Stimulated activated CD4-positive, alpha-beta T cell treated with anti-CD3 and anti-CD28 coated beads, TNF-alpha, amount 100 ng/mL, for 1 hour (primary cell): Measurements from ENCODE around the gene CHN1.

Experiments used
- DNase-seq, 3 donors: peaks; one replicate each; pipeline ENCODE4 v3.0.0-alpha.2; 2020; ENCODE audit warnings: low read depth in 3 of 3, low spot score in 1 of 3

Gene CHN1, protein sequence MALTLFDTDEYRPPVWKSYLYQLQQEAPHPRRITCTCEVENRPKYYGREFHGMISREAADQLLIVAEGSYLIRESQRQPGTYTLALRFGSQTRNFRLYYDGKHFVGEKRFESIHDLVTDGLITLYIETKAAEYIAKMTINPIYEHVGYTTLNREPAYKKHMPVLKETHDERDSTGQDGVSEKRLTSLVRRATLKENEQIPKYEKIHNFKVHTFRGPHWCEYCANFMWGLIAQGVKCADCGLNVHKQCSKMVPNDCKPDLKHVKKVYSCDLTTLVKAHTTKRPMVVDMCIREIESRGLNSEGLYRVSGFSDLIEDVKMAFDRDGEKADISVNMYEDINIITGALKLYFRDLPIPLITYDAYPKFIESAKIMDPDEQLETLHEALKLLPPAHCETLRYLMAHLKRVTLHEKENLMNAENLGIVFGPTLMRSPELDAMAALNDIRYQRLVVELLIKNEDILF

GRCh38 chr2:175004980-175005732, at the start of gene CHN1:
CHN1 (minus strand) TSS chr2:175005381; CDS start chr2:175004912, 469 bp downstream.
- DNase-seq = peak; percentile 10 to 47 (median 25)

DNA sequence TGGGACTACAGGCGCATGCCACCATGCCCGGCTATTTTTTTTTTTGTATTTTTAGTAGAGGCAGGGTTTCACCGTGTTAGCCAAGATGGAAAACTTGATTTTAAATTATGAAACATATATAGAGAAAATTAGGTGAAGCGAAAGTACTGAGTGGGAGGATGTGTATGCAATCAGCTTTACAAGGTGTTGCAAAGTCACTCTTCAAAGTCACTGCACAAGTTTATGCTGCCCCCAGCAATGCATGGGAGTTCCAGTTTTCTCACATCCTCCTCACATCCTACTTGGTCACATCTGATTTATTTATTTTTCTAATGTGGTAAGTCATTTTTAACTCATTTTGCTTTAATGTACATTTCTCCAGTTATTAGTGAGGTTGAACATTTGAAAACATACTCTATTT, 49.2 kb upstream of the CHN1 start:
- no peak for DNase-seq

DNA sequence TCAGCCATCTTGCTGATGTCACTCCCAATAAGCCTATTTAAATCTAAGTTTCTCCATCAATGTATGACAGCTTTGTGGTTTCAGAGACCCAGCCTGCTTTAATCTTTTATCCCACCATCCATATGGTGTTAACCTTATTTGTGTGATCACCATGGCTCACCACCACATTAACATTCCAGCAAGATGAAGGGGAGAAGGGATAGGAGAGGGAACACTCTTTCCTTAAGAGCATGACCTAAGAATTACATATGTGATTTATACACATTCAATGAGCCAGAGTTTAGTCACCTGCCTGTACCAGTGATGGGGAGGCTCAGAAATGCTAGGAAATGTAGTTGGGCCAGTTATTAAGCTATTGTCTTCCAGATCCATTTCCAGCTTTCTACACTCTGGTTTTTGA, 44.5 kb upstream of the CHN1 start:
- no peak for DNase-seq

DNA sequence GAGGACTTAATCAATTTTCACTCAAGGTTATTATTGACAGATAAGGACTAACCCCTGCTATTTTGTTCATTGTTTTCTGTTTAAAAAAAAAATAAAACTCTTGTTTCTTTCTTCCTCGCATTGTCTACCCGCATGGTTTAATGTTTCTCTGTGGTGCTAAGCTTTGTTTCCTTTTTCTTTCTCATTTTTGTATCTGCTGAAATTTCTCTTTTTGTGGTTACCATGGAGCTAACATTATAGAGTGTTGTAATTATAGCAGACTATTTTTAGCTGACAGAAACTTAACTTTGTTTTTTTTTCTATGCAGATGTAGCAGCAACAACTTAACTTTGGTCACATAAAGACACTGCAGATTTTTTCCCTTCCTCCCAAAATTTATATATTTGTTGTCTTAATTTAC, 43.1 kb upstream of the CHN1 start:
- DNase-seq = no peak

DNA sequence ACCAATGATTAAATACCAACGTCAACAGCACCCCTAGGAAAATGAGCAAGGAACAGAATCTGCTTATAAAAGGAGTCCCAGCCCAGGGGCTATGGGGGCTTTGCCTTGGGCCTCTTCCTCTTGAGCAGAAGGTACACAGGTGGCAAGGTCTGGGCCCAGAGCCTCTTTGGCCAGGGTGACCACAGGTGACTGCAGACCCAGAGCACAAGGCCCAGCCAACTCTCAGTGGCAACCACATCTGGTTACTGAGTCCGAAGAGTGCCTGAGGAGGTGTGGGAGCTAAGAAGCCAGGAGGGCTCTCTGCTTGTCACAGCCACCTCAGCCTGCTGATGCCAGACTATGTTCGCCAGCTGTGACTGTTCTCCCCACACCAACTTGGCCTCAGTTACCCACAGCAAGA, 34.3 kb upstream of the CHN1 start:
- no peak for DNase-seq

GRCh38 chr2:175039031-175039430, 33.9 kb upstream of the CHN1 start:
- no peak for DNase-seq

DNA sequence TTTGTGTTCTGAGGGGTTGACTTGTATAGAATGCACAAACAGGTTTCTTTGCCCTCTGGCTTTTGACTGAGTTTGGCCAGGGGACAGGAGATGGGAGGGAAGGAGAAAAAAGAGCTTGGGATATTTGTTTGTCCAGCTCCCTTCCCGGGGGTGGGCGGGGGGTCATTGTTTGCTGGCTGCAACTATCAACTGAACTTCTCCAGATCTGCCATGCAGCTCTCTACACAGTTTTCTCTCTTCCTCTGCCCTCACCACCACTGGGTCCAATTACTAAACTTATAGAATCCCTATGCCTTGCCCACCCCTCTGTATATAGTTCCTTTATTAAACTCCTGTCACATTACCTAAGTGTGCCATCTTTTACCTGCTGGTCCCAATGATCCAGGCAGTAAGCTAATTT, 32.8 kb upstream of the CHN1 start:
- no peak for DNase-seq

GRCh38 chr2:175036582-175037018, 31.4 kb upstream of the CHN1 start:
- DNase-seq = no peak

GRCh38 chr2:175035806-175036205, 30.6 kb upstream of the CHN1 start:
- no peak for DNase-seq

GRCh38 chr2:175034716-175035115, 29.5 kb upstream of the CHN1 start:
- no peak for DNase-seq

DNA sequence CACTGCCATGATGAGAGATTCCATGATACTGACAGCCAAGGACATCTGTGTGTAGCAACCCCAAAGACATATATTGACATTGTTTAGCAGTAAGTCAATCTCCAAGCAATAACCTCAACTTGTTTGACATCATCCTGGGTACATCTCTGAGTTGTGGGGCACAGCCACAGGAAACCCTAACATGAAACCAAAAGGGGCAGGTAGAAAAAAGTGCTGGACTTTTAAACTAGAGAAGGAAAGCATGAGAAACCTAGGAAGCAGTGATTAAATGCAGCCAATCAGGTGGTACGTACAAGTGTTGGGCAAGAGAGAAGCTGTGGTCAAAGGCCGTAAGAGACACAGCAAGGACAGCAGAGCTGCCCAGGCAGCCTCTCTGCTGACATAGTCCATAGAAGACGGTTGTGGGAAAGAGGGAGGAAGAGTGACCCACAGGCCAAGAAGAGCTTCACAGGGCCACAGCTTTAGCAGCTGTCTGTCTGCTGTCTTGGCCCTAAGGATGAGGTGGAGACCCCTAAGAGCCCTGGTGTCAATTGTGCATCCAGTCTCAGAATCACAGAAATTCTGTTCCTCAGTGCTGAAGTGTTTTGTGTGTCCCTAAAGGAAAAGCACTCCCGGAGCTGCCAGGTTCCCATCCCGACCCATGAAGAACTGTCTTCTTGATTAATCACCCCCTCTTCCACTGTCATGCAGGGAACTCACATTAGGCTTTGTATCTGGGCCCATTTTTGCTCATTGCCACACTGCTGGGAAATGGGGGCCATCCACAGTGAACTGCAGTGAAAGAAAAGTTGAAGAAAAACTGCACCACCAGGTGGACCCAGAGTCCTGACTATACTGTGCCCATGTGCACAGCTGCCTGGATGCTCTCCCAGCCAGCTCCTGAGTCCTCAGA, 25.4 kb upstream of the CHN1 start:
- DNase-seq = no peak

GRCh38 chr2:175027755-175028154, 22.6 kb upstream of the CHN1 start:
- DNase-seq = no peak

DNA sequence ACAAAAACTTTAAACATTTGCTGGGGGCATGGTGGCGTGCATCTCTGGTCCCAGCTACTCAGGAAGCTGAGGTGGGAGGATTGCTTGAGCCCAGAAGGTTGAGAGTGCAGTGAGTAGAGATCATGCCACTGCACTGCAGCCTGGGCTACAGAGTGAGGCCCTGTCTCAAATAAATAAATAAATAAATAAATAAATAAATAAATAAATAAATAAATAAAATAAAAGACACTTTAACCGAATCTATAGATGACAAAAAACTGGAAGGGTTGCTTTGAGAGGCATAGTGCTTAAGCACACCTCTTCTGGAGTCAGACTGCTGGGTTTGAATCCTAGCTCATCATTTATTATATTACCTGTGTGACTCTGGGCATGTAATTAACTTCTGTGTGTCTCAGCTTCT, 21.2 kb upstream of the CHN1 start:
- no peak for DNase-seq

- no peak for DNase-seq
Observed at GRCh38 chr2:175025946-175026345, 20.8 kb upstream of the CHN1 start.

DNA sequence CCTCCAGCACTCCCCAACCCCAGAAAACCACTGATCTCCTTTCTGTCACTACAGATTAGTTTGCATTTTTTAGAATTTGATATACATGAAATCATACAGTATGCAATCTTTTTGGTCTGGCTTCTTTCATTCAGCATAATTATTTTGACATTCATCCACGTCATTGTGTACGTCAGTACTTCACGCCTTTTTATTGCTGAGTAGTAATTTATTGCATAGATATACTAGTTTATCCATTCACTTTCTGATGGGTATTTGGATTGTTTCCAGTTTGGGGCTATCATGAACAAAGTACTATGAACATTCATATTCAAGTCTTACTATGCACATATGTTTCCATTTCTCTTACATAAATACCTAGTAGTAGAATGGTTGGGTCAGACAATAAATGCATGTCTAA, 20.1 kb upstream of the CHN1 start:
- no peak for DNase-seq

DNA sequence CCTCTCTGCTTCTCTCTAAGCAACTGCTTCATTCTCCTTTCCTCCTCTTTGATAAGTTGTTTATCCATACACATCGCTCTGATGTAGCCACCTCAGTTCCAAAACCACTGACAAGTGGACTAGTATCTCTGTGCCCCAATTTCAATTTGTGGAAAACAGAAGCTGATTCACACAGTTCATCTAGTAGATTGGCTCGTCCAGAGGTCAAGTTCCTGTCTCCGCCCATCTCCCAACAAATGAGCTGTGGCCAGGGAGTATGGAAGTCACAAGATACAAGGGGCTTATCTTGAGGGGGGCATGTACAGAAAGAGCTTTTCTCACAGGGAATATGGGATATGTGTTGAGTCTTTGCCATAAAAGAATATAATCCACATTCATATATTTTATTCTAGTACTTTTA, 17.7 kb upstream of the CHN1 start:
- DNase-seq = no peak

DNA sequence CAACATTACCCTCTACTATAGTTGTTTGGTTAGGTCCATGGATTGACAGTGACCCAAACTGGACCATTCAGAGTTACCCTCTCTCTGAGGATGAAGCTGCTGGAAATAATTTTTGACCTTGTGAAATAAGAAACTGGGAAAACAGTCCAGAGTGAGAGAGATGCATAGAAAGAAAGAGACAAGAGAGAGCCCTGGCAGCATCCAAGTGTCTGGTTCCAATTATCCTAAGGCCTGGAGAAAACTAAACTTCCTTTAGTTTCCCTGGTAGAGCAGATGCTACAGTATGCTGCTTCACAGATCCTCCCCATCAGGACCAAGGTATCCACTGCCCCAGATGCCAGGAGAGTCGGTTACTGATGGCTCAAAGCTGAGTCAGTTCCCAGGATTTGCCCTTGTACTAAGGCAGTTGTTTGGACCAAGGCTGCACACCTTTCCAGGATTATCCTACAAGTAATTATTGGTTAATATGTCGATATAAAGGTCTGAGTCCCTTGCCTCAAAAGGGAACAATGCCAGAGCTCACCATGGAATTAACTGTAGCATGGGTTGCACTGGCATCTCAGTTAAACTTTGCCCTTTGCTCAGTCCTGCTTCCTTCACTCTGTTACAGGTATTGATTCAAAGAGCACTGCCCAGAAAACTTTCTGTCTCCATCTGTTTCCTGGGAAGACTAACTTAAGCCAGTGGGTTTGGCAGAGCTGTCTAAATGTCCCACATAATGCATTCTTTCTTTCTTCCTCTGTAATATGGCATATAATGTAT, 14.6 kb upstream of the CHN1 start:
- no peak for DNase-seq

- no peak for DNase-seq
Observed at GRCh38 chr2:175017618-175018414, 12.6 kb upstream of the CHN1 start.

- DNase-seq = no peak
Observed at GRCh38 chr2:175015340-175015739, 10.2 kb upstream of the CHN1 start.

GRCh38 chr2:175012516-175012915, 7.3 kb upstream of the CHN1 start:
- DNase-seq = no peak
